EH (cell line): Measurements from ENCODE around the gene DBP.
"Not testable (repeated sequence)": the region's sequence is repeated elsewhere in the genome, so short reads cannot be mapped to it uniquely, and the experiment has no call there.

ENCODE experiments used
- DNase-seq: peaks from one replicate; pipeline ENCODE4 v3.0.0-alpha.2; 2015; ENCODE audit warnings: low read depth

Gene DBP

DNA sequence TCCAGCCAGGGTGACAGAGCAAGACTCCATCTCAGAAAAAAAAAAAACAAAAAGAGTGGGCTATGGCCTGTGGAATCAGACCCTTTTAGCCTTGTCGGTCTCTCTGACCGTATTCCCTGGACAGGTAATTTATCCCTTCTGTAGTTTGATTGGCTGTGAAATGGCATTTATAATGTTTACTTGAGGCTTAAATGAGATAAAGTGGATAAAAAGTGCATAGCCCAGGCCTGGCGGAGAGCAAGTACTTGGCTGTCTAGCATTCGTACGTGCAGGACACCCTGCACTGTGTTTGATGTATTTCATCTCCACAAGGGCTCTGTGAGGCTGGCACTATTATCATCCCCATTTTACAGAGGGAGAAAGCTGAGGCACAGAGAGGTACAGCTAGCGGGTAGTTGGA, 28.6 kb upstream of the DBP start:
- no peak for DNase-seq

DNA sequence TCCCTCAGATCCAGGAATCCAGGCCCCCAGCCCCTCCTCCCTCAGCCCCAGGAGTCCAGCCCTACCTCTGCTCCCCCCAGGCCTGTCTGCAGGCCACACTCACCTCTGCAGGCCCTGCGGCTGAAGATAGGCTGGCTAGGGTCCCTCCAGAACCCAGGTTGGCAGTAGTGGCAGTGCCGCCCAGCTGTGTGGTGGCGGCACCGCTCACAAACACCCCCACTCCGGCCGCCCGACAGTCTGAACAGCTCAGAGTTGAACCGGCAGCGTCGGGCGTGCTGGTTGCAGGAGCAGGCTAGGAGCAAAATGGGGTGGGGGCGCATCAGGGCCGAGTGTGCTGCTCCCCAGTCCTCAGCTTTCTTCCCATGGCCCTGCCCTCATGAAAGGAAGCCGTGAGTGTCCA, 27.3 kb upstream of the DBP start:
- no peak for DNase-seq

DNA sequence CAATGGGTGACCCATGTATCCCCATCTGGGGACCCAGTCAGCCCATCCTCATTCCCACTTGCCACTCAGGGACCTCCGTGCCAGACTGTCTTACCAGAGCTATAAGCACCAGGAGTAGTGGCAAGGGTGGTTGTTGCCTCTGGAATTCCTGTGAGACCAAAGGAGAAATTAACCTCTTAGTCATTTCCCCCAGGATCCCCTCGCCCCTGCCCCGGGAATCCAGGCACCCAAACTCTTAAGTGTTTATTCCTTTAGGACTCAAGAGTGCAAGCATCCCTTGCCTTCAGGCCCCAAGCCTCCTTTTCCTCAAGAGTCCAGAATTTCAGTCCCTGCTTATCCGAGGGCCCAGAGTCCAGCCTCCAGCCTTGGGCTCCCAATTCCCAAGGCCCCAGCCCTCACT, 26.5 kb upstream of the DBP start:
- DNase-seq, result no peak

DNA sequence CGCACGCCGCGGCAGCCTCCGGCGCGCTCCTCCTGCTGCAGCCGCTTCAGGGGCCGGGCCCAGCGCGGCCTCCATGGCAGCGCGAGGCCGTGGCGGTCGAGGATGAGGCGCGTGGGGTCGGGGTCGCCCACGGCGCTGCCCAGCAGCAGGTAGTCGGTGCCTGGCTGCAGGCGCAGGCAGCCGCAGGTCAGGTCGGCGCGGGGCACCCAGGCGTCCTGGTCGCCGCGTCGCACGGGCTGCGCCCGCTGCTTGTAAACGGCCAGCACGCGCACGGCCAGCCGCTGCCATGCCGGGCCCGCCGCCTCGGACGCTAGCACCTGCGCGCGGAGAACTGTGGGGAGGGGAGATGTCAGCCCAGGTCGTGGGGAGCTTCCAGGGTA, 24.5 kb upstream of the DBP start:
- DNase-seq, result no peak

DNA sequence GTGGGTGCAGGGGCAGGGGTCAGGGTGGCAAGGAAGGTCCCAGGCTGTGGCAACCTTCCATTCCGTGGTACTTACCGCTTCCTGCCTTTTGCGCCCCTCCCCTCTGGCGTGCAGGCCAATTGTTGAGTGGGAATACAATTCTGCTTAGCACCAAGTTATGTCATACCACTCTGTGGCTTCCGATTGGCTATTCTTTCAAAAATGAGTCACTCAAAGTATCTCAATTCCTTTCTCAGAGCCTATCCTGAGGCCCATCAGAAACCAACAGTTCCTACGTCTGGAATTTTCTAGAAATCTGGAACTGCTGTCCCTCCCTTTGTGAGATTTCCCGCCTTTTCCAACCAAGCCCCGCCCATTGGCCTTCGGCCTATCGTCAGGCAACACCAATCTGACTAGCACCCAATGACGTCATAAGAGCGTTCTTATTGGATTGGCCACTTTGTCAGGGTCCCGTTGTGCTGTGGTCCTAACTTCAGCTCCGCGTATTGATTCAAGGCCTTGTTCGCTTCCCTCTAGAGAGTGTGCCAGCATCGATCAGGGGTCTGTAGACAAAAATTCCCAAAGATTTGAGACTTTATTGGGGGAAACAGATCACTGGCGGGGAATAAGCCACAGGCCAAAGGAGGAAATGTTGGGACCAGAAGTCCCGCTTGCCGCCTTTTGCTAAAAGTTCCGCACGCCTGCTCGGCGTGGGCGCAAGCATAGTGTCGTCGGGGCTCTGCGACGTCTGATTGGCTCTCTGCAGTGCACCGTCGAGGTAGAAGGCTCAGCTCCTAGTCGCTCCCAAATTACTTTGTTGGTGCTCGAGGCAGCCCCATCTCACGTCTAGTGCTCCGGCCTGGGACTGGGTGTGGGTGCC, 23.9 kb upstream of the DBP start:
- DNase-seq, result peak; percentile 90

DNA sequence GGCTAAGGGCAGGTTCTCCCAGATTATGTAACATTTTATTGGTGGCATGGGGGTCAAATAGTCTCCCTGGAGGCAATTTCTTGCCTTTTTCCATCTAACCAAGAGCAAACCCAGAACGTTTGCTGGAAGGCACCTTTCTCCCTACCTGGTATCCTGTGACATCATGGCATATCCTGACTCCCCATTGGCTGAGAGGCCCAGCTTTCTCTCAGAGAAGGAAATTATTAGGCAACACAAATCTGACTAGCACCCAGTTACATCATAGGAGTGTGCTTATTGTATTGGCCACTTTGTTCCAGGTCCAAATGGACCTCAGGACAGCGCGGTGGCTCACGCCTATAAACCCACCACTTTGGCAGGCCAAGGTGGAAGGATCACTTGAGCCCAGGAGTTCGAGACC, 22.6 kb upstream of the DBP start:
- no peak for DNase-seq

DNA sequence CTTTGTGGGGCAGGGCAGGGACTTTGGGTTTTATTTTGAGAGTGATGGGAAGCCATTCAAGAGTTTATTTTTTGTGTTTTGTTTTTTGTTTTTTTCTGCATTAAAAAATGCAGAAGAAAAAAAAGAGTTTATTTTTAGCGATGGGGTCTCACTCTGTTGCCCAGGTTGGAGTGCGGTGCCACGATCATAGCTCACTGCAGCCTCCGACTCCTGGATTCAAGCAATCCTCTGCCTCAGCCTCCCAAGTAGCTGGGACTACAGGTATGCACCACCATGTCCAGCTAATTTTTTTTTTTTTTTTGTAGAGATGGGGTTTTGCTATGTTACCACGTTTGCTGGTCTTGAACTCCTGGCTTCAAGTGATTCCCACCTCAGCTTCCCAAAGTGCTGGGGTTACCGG, 21.3 kb upstream of the DBP start:
- DNase-seq, result no peak

DNA sequence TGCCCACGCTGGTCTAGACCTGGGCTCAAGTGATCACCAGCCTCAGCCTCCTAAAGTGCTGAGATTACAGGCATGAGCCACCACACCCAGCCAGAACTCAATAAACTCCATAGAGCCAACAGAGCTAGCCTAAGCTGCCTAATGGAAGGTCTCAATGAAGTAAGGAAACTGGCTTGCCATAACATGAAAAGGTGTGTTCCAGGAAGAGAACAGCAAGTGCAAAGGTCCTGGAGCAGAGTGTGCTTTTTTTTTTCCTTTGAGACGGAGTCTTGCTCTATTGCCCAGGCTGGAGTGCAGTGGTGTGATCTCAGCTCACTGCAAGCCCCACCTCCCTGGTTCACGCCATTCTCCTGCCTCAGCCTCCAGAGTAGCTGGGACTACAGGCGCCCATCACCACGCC, 20.6 kb upstream of the DBP start:
- DNase-seq, result not testable (repeated sequence)

DNA sequence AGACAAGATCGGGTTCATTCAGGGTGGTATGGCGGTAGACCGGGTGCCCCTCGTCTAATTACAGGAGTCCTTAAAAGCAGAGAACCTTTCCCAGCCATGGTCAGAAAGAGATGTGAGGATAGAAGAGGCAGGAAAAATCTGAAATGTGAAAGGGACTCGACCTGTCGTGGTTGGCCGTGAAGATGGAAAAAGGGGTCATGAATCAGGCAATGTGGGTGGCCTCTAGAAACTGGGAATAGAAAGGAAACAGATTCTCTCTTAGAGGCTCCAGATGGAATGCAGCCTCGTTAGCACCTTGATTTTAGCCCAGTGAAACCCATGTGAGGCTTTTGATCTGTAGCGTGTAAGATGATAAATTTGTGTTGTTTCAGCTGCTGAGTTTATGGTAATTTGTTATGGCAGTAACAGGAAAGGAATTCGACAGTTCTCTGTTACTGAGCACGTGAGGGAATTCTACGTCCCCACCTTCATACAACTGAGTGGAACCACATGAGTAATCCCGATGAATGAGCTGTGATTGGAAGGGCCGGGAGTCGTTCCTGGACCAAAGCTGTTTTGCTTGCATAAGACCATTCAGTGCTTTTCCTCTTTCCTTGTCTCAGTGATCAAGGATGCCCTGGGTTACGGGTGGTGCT, 19.8 kb upstream of the DBP start:
- peak; percentile 90 for DNase-seq

DNA sequence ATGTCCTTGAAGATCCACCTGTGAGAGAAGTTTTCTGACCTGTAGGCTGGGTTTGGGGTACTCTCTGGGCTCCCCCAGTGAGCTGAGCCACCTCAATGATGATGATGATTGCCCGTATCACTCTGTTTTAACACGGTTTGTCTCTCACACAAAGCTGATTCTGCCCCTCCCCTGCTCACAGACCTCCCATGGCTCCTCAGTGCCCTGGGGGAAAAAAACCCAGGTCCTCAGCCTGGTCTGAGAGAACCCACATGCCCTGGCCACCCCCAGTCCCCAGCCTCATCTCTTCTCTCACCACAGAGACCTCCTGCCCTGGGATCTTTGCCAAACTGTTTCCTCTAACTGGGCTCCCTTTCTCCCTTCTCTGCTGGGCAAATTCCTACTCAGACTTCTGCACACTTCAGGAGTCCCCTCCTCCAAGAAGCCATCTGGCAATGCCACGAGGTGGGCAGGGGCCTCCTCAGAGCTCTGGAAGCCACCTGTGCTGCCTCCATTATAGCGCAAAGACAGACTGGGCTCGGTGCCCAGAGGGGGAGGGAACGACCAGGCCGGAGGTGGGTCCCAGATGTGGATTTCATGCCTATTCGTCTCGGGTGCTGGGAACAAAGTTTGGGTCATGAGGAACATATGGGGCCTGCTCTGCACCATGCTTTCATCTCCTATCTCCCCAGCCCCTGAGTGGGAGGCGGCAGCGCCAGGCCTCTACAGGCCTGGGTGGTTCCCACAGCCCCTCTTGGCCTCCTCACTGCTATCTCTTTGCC, 17.3 kb upstream of the DBP start:
- DNase-seq, result no peak

DNA sequence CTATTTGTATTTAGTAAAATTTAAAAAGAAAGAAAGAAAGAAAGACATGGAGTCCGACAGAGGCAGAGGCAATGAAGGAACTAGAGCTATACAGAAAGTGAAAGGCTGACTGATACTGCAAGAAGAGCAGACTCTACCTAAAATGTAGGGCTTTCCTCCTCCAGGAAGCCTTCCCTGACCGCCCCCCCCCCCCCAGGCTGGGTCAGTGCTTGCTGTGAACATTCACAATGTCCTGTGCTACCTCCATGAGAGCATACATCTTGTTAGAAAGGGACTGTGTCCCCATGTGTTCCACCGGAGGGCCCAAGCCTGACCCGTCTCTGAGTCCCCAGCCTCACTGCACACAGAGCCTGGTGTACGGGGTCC, 14.5 kb upstream of the DBP start:
- no peak for DNase-seq

DNA sequence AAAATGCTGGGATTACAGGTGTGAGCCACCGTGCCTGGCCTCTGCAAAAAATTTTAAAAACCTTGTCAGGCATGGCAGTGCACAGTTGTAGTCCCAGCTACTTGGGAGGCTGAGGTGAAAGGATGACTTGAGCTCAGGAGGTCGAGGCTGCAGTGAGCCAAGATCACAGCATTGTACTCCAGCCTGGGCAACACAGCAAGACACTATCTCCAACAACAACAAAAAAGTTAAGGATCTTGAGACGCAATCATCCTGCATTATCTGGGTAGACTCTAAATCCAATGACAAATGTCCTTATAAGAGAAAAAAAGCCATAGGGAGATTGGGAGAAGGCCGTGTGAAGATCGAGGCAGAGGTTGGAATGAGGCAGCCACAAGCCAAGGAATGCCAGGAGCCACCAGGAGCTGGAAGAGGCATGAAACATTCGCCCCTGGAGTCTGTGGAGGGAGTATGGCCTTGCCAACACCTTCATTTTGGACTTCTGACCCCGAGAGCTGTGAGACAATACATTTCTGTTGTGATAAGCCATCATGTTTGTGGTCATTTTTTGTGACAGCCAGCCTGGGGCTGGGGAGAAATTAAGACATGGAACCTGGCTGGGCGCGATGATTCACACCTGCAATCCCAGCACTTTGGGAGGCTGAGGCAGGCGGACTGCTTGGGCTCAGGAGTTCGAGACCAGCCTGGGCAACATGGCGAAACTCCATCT, 13.9 kb upstream of the DBP start:
- no peak for DNase-seq

DNA sequence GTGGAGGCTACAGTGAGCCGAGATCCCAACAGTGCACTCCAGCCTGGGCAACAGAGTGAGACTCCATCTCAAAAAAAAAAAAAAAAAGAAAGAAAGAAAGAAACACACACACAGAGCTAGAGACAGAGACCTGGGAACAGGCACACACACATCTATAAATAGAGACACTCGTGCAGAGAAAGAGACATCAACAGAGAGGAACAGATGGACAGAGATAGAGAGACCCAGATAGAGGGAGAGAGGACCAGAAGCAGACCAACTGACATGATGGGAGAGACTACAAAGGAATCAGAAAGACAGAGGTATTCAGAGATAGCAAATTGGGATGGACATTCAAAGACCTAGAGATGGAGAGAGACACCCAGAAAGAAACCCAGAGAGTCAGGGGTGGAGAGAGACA, 11.0 kb upstream of the DBP start:
- no peak for DNase-seq

DNA sequence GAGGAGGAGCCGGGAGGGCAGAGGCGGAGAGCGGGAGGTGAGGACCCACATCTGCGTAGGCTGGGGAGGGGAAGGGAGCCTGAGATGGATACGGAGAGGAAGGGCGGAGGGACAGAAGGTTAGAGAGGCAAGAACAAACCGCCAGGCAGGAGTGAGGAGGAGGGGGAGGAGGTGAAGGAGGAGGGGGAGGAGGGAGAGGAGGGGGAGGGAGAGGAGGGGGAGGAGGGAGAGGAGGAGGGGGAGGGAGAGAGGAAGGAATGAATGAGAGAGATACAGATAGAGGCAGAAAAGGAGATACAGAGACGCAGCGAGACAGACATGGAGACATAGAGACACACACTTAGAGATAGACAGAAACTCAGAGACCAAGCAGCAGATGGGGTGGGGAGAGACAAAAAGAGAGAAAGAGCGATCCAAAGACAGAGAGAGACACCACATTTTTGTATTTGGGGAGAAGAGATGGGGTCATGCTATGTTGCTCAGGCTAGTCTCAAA, 9.6 kb upstream of the DBP start:
- DNase-seq, result no peak

DNA sequence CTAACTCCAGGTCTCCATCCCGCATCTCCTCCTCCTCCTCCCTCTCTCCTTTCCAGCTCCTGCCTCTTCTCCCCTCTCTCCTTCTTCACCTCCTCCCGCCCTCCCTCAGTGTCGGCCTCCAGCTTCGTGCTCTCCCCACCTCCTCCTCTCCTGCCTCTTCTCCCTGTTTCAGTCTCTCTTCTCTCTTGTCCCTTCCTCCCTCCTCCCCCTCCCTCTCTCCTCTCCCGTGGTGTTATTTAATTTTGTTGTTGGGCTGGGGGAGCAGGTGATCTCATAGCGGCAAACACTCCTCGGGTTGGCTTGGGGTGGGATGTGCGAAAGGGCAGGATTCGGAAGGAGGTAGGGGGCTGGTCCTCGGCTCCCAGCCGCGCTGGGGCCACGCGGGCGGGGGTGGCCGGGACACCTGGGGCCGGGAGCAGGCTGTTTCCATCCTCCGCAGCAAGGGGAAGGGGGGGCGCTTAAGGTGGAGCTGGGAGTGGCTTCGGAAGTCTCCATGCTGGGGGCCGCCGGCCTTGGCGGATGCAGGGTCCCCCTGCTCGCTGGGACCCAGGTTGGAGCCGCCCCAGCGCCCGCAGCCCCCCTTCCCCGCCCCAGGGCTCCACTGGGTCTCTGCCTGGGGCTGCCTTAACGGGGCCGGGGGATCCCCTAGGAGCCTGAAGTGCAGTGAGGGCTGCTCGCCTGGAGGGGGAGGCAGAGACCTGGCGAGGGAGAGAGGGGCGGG, 9.0 kb upstream of the DBP start, which contains the start of gene CA11:
Gene CA11, minus strand, starts transcription at position 187 of the 721 bp plus-strand sequence. CDS start 555 bp downstream, outside the sequence.
- peak; percentile 84 for DNase-seq

DNA sequence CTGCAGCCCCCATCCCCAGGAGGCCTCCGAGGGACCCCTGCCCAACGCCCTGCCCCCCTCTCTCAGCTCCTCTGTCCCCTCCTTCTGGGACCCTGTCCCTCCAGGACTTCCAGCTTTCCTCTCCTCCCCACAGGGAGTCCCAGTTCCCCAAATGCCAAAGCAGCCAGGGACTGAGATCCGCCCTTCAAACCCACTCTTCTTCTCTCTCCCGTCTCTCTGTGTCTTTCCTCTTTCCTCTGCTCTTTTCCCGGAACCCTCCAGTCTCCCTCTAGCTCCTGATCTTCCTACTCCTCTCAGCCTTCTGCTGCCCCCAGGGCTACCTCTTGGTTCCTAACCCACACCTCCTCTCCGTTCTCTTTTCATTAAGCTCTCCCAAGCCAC, 8.4 kb upstream of the DBP start:
- DNase-seq, result peak; percentile 32

DNA sequence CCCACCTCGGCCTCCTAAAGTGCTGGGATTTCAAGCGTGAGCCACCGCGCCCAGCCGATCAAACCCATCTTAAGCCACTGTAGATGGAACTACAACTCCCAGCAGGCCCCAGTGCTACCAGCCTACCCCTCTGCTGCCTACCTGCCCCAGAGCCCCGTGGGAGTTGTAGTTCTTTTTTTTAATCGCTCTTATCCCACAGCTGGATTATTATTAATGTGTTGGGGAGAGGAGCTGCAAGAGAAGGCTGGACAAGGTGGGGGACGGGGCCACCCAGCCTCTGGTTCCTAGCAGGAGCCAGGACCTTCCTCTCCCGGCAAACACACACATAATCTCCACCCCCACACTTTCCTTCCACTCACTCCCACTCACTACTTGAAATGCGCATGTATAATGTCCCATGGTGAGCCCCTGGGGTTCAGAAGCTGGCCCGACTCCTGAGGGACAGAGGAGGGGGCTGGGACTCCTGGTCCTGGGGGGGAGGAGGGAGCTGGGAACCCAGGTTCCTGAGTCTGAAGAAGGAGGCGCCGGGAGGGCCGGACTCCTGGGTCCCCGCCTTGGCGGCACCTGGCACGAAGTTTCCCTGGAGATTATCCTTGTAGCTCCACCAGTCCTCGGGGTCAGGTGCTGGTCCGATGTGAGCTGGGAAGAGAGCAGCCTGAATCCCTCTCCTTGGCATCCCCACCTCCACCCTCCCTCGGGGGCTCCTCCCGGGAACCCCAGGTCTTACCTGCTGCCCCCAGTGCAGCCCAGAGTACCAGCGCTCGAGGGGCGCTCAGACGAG, 7.8 kb upstream of the DBP start:
- DNase-seq, result peak; percentile 78

DNA sequence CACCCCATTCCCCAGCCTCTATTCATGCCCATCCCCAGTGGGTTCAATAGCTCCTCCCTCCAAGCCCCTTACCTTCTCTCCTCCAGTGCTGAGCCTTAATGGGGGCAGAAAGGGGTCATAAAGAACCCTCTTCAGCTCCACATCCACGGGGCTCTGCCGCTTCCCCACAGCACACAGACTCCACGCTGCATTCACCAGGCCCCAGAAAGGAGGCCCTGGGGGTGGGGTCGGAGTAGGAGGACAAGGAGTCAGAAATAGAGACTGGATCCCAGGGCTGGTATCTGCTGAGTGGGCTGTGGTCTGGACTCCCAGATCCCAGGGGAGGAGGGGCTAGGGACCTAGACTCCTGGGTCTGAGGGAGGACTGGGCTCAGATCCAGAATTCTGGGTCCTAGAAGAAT, 7.2 kb upstream of the DBP start:
- no peak for DNase-seq

DNA sequence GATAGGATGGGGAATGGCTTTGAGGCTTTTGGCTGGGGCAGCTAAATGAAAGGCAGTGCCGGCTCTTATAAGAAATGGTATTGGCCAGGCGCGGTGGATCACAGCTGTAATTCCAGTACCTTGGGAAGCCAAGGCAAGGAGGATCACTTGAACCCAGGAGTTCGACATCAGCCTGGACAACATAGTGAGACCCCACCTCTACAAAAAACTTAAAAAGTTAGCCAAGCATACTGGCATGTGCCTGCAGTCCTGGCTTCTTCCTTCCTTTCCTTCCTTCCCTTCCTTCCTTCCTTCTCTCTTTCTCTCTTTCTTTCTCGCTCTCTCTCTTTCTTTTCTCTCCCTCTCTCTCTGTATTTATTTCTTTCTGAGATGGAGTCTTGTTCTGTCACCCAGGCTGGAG, 5.7 kb upstream of the DBP start:
- DNase-seq, result no peak

DNA sequence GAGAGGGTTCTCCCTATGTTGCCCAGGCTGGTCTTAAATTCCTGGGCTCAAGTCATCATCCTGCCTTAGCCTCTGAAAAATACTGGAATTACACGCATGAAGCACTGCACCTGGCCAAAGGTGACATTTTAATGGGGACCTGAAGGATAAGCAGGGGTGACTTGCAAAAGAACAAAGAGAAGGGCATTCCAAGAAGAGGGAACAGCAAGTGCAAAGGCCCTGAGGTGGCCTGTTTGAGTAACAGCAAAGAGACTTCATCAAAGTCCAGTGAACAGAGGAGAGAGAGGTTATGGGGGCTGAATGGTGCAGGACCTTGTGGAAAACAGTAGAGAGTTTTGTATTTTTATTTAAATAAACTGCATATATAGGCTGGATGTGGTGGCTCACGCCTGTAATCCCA, 4.7 kb upstream of the DBP start:
- no peak for DNase-seq
